B cell (primary cell): ENCODE results near the gene NFAT5. TPM values are rescaled to one million over a fixed set of nuclear protein-coding genes. Genes with fewer than 3 reads are reported as not detected.

Experiments
- ATAC-seq: fragments of 200-7000 bp; cut with Tn5 transposase; one replicate; pipeline ENCODE4 v1.10.0; 2021; ENCODE audit warnings: low read depth, mild to moderate bottlenecking, moderate number of reproducible peaks, moderate library complexity
- CTCF ChIA-PET: fragments of 350-600 bp; sonication (Branson Sonifier 250); formaldehyde crosslinking; loops from one replicate; lab custom pipeline; 2021; ENCODE audit warnings: antibody characterized with exemption, inconsistent platforms; lab: Charles Lee
- POLR2A ChIA-PET: fragments of 350-600 bp; sonication (Branson Sonifier 250); formaldehyde crosslinking; loops from one replicate; lab custom pipeline; 2021; ENCODE audit warnings: antibody characterized with exemption; lab: Charles Lee
- DNase-seq: peaks from one replicate; pipeline ENCODE4 v3.0.0; 2013
- H2AFZ ChIP-seq: 2 replicates; pipeline ENCODE4 v1.6.1; 2012; ENCODE audit warnings: mild to moderate bottlenecking, low read depth, low read length; ENCODE audit not compliant: insufficient read depth, poor library complexity, severe bottlenecking
- H3K27ac ChIP-seq, 2 donors: 1 replicate in 1 of 2; 2 replicates in 1 of 2; pipeline ENCODE4 v1.5.1; 2012 to 2013; ENCODE audit warnings: low read length in 2 of 2, mild to moderate bottlenecking in 2 of 2, moderate library complexity in 1 of 2
- H3K27me3 ChIP-seq, 4 experiments: fragments of 200-600 bp in 1 of 4; sonication (generic) in 1 of 4; replicated peaks in 1 of 4; 1 replicate in 2 of 4; 2 replicates in 2 of 4; pipeline versions ENCODE4 v1.6.1 to v1.7.0; 2013 to 2016; ENCODE audit warnings: low read length in 3 of 4, mild to moderate bottlenecking in 2 of 4, mixed read lengths in 1 of 4, moderate library complexity in 1 of 4; ENCODE audit not compliant: insufficient read depth in 4 of 4, control insufficient read depth in 3 of 4; ENCODE audit errors: control extremely low read depth in 1 of 4
- H3K36me3 ChIP-seq, 2 experiments: replicated peaks in 1 of 2; 1 replicate in 1 of 2; 2 replicates in 1 of 2; pipeline versions ENCODE4 v1.6.1 to v1.7.1; 2013; ENCODE audit warnings: low read length in 1 of 2; ENCODE audit not compliant: insufficient read depth in 2 of 2, control insufficient read depth in 1 of 2; ENCODE audit errors: control extremely low read depth in 1 of 2, extremely low read depth in 1 of 2
- H3K4me1 ChIP-seq, 2 donors: fragments of 200-600 bp in 1 of 2; sonication (generic) in 1 of 2; 1 replicate in 1 of 2; 2 replicates in 1 of 2; pipeline versions ENCODE4 v1.5.1 to v1.6.1; 2013 to 2017; ENCODE audit warnings: low read length in 2 of 2; ENCODE audit not compliant: control insufficient read depth in 2 of 2, insufficient read depth in 2 of 2
- H3K4me2 ChIP-seq: replicated peaks from 2 replicates; pipeline ENCODE3; 2012; ENCODE audit warnings: mild to moderate bottlenecking, low read depth, low read length; ENCODE audit not compliant: poor library complexity, severe bottlenecking
- H3K4me3 ChIP-seq, 5 experiments: fragments of 200-600 bp in 1 of 5; sonication (generic) in 1 of 5; 1 replicate in 3 of 5; 2 replicates in 2 of 5; pipeline versions ENCODE4 v1.5.1 to v1.7.0; 2011 to 2016; ENCODE audit warnings: low read length in 4 of 5, mild to moderate bottlenecking in 4 of 5, low read depth in 2 of 5, control low read depth in 1 of 5, moderate library complexity in 1 of 5; ENCODE audit not compliant: insufficient read depth in 1 of 5; ENCODE audit errors: control extremely low read depth in 1 of 5, extremely low read depth in 1 of 5
- H3K79me2 ChIP-seq: fragments of 200-600 bp; sonication (generic); one replicate; pipeline ENCODE4 v1.6.0; 2016; ENCODE audit warnings: low read length; ENCODE audit not compliant: control insufficient read depth, insufficient read depth
- H3K9ac ChIP-seq: fragments of 200-600 bp; sonication (generic); 2 replicates; pipeline ENCODE4 v1.6.1; 2017; ENCODE audit warnings: mild to moderate bottlenecking, low read length, moderate library complexity
- H3K9me3 ChIP-seq, 3 donors: one replicate each; pipeline versions ENCODE4 v1.6.1 to v1.7.1; 2013; ENCODE audit warnings: low read length in 2 of 3; ENCODE audit not compliant: control insufficient read depth in 2 of 3, insufficient read depth in 1 of 3; ENCODE audit errors: control extremely low read depth in 1 of 3
- H4K20me1 ChIP-seq: 2 replicates; pipeline ENCODE4 v1.6.0; 2012; ENCODE audit warnings: mild to moderate bottlenecking, low read length; ENCODE audit not compliant: insufficient read depth, control insufficient read depth, poor library complexity, severe bottlenecking
- H3K27ac Mint-ChIP-seq: one replicate; pipeline ENCODE4 v1.8.0; 2021; ENCODE audit warnings: mixed read lengths
- H3K27me3 Mint-ChIP-seq: one replicate; pipeline ENCODE4 v1.8.0; 2021; ENCODE audit warnings: mixed read lengths
- H3K4me1 Mint-ChIP-seq: one replicate; pipeline ENCODE4 v1.8.0; 2021; ENCODE audit warnings: mixed read lengths
- H3K4me3 Mint-ChIP-seq: one replicate; pipeline ENCODE4 v1.8.0; 2021; ENCODE audit warnings: mixed read lengths
- H3K9me3 Mint-ChIP-seq: one replicate; pipeline ENCODE4 v1.8.0; 2022; ENCODE audit warnings: mixed read lengths; ENCODE audit not compliant: insufficient read depth
- CTCF ChIP-seq: fragments of 200-600 bp; IDR thresholded peaks from one replicate; pipeline ENCODE4 v1.8.0; 2022; ENCODE audit warnings: antibody characterized with exemption, mild to moderate bottlenecking
- EZH2 ChIP-seq: IDR thresholded peaks from 2 replicates; pipeline ENCODE4 v1.6.1; 2012; ENCODE audit warnings: borderline replicate concordance, low read depth, mild to moderate bottlenecking, moderate library complexity, low read length; ENCODE audit not compliant: insufficient read depth, poor library complexity, severe bottlenecking
- WGBS: methylation state at CpG from one replicate; pipeline ENCODE4 v1.1.5; 2013; ENCODE audit warnings: missing lambda C conversion rate; ENCODE audit not compliant: insufficient coverage; 5-methylcytosine and 5-hydroxymethylcytosine counted together
- intact Hi-C: fragments of 100-400 bp; cut with micrococcal nuclease; formaldehyde crosslinking; loops from one replicate; pipeline ENCODE4 v1.10.0; 2022
- polyA plus RNA-seq: library from polyadenylated mRNA; depleted of rRNA; stranded (reverse); fragments of >200 nt; gene quantifications from 2 replicates; pipeline ENCODE4 v1.2.3, GENCODE V29; 2012
- total RNA-seq, 2 donors: library from RNA; stranded (reverse); fragments of 120-200 nt in 1 of 2; gene quantifications; 1 replicate in 1 of 2; 2 replicates in 1 of 2; pipeline versions ENCODE4 v1.2.3 to v1.2.4, GENCODE V29; 2013 to 2022

The NFAT5 gene
- total and polyA plus RNA-seq, 2 donors (not counting 1 experiment from before 2014, with no cell fraction given): 6.3 to 50.0 TPM

- Mint-ChIP-seq H3K9me3 (no peaks in the 10 kb centered on the region), H3K4me1 (no peaks in the 10 kb centered on the region), H3K4me3 (no peak overlapping the region), H3K27me3 (no peaks in the 10 kb centered on the region), H3K27ac (no peak overlapping the region)
- H3K79me2 ChIP-seq: peaks cover 5% of the 10 kb centered on the region
- H3K4me3 ChIP-seq: no peak overlapping the region
- no peaks in the 10 kb centered on the region for H3K27me3 ChIP-seq
- H3K27ac ChIP-seq: no peak overlapping the region
- intact Hi-C loops: no loop called here
- DNase-seq (no peak), ATAC-seq (no peak)
- CTCF ChIA-PET: interaction anchor here (2.0 kb wide), 1 partner anchor 13 kb away, joined by 6 read pairs; the partner anchor contains the start of gene NOB1
- no peaks in the 10 kb centered on the region for H3K9me3 ChIP-seq
- peaks cover 12% of the 10 kb centered on the region for H4K20me1 ChIP-seq
- H3K4me2 ChIP-seq: no peak overlapping the region
- H3K9ac ChIP-seq: no peak overlapping the region
- POLR2A ChIA-PET: no interaction called here
- peaks cover 1 to 56% of the 10 kb centered on the region in 2 experiments for H3K36me3 ChIP-seq
- TF ChIP-seq EZH2: no peak
- no peak for TF ChIP-seq CTCF
- H3K4me1 ChIP-seq: no peaks in the 10 kb centered on the region
- H2AFZ ChIP-seq: no peak overlapping the region
- no CpG with 5 or more reads among the region's 8 CpGs for WGBS
Measured at GRCh38 chr16:69741519-69741918, 175.8 kb downstream of the NFAT5 start.

- DNase-seq: no peak
- Mint-ChIP-seq H3K27me3 (no peaks in the 10 kb centered on the region), H3K9me3 (no peaks in the 10 kb centered on the region), H3K27ac (no peak overlapping the region), H3K4me1 (no peaks in the 10 kb centered on the region), H3K4me3 (no peak overlapping the region)
- whole genome bisulfite sequencing: 96% methylated on average over 37 of the region's 41 CpGs
- Histone ChIP-seq H4K20me1 (peaks cover 12% of the 10 kb centered on the region), H3K79me2 (peaks cover 7% of the 10 kb centered on the region), H2AFZ (no peak overlapping the region), H3K4me3 (no peak overlapping the region), H3K4me2 (no peak overlapping the region), H3K27ac (no peak overlapping the region), H3K36me3 (peaks cover 1 to 60% of the 10 kb centered on the region in 2 experiments), H3K9ac (no peak overlapping the region), H3K4me1 (no peaks in the 10 kb centered on the region), H3K27me3 (no peaks in the 10 kb centered on the region), H3K9me3 (no peaks in the 10 kb centered on the region)
- no peak for TF ChIP-seq CTCF
- no peak for TF ChIP-seq EZH2
- POLR2A ChIA-PET: no interaction called here
- intact Hi-C loops: no loop called here
- CTCF ChIA-PET: interaction anchor here (2.0 kb wide), 1 partner anchor 12 kb away, joined by 6 read pairs; the partner anchor contains the start of gene NOB1
- no peak for ATAC-seq
Measured at GRCh38 chr16:69741951-69742904, 176.5 kb downstream of the NFAT5 start.
